NCI-H1105 treated with DMSO at 0.1 percent for 48 hours (cell line): ENCODE data around the gene HMGCS1.
"Not testable (repeated sequence)": the region's sequence is repeated elsewhere in the genome, so short reads cannot be mapped to it uniquely, and the experiment has no call there.

Experiments used
- DNase-seq: peaks from one replicate; lab custom pipeline; 2025; lab: John Stamatoyannopoulos, UW

Gene HMGCS1

DNA sequence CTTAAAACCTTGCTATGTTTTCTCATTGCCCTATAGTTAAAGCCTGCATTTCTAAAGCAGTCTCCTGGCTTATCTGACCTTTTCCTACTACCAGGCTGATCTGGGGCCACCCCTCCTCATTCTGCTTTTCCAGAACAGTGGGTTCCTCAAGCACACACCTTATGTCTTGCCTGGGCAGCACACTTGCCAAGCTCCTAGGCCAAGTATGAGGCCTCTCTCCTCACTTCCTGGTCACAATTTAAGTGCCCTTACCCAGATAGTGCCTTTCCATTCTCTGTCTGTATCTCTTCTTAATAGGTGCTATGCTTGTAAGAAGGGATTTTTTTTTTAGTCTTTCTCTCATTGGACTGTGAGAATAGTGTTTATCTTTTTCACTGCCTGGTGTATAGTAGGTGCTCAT is 39.7 kb downstream of the HMGCS1 start:
- no peak for DNase-seq

DNA sequence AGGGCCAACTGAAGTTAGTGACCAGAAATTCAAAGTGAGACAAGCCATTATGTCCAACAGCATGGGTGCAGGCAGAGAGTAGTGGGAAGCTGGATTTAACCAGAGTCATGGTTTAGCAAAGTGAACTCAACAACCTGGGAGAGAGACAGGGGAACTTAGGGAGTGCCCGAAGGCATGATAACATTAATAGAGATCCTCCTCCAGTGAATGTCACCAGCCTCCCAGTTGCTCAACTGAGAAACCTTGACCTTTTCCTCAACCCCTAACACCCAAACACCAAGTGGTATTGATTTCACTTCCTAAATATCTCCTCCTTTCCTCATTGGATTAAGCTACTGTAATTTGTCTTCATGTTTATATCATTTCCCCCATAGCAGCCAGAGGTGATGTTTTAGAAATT is 42.6 kb downstream of the HMGCS1 start:
- no peak for DNase-seq

DNA sequence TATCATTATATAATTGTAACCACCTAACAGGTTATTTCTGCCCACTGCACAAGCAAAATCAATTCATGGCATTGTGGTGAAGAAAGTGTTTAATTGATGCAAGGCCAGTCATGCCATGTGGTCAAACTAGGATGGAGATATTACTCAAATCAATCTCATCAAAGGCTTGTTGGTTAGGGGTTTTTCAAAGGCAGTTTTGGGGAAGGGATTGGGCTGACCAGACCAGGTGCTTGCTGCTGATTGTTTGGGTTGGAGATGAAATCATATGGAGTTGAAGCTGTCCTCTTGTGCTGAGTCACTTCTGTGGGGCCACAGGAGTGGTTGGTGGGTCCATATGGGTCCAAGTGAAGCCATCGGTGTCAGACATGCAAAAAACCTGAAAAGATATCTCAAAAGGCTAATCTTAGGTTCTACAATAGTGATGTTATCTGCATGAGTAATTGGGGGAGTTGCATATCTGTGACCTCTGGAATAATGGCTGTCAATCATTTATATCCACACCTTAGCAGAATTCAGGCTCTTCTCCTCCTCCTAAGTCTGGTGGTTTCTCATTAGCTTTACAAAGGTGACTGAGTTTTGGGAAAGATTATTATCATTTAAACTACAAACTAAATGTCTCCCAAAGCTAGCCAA is 44.9 kb downstream of the HMGCS1 start:
- DNase-seq: no peak

- DNase-seq: not testable (repeated sequence)
These were observed 50.9 kb downstream of the HMGCS1 start for GRCh38 chr5:43262269-43262668.

DNA sequence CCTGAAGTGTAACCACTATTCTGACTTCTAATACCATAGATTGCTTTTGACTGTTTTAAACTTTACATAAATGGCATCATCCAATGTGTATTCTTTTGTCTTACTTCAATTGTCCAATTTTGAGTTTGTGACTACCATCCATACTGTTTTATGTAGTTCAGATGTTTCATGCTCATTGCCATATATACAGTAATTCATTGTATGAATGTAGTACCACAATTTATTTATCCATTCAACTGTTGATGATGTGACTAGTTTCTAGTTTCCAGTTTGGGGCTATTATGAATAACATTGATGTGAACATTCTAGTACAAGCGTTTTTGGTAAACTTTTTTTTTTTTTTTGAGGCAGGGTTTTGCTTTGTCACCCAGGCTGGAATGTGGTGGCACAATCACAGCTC is 55.1 kb downstream of the HMGCS1 start:
- no peak for DNase-seq

- no peak for DNase-seq
These were observed 56.8 kb downstream of the HMGCS1 start for GRCh38 chr5:43256261-43256966.

DNA sequence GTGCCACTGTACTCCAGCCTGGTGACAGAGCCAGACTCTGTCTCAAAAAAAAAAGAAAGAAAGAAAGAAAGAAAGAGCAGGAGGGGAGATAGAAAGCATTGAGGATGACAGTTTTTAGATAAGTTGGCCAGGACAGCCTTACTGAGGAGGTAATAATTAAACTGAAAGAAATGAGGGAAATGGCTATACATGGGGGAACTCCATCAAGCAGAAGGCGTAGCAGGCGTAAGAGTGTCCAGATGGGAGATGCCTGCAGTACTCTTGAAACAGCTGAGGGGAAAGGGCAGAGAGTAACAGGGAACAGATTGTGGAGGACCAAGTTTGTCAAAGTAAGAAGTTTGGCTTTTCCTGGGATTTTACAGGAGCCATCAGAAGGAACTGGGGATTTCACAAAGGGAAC is 57.5 kb downstream of the HMGCS1 start:
- DNase-seq: no peak

DNA sequence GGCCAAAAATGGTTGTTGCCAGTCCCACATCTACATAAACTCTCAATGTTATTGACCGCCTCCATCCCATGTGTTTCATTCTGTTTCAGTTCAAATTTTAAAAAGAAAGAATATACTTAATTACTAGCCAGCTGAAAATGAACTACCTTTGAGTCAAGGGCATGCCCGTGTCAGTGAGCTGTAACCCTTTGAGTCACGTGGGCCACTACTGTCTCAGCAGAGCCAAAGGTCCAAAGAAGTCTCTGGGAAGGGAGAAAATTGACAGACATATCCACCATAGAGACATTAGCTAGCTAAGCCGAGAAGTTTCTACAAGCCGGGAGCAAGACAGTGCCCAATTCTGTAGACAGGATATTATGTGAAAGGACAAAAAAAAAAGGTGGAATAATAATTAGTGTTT is 61.5 kb downstream of the HMGCS1 start:
- DNase-seq: no peak

DNA sequence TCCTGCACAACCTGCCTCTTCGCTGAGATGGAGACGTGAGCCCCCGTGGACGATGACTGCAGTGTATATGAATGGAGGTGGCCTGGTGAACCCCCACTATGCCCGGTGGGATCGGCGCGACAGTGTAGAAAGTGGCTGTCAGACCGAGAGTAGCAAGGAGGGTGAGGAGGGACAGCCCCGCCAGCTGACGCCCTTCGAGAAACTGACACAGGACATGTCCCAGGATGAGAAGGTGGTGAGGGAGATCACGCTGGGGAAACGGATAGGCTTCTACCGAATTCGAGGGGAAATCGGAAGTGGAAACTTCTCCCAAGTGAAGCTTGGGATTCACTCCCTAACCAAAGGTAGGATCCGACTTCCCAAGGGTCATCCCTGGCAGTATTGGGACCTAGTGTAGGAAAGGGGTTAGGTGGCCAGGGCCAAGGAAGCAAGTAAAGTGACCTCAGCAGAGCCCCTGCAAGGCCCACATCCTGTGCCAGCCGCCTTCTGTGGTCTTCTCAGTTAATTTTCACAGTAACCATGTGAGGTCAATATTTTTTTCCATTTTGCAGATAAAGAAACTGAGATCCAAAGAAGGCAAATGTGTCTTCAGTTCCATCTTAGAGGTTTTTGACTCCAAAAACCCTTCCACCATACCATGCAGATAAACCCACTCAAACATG is 67.4 kb downstream of the HMGCS1 start:
- no peak for DNase-seq

DNA sequence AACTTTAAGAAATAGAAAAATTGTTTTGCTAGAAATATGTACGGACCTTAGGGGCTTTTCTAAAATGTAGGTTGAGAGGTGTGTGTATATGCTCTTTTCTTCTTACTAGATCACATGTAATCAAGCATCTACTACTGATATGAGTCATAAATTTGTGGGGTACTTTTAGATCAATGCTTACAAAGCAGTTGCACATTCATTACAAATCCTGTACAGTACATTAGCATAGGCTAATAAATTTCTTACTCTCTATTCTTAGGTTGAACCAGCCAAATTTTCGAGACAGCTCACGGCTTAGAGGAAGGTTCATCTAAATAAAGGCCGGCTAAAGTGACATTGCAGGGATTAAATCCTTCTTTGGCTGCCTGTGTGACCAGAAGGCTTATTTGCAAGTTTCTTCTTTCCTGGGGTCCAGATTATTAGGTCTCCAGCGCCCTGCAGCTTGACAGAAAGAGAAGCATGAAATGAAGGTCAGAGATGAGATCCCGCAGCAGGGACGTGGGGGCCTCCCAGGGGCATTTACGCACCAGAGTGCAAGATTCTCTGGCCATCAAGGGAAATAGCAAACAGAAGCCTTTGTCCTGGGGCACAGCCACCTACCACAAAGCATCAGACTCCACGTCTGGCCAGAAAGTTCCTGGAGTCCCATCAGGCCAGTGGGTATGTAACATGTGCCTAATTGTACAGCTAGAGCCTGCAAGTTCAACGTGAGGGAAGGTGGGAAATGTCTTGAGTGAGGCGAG is 68.2 kb downstream of the HMGCS1 start:
- no peak for DNase-seq

DNA sequence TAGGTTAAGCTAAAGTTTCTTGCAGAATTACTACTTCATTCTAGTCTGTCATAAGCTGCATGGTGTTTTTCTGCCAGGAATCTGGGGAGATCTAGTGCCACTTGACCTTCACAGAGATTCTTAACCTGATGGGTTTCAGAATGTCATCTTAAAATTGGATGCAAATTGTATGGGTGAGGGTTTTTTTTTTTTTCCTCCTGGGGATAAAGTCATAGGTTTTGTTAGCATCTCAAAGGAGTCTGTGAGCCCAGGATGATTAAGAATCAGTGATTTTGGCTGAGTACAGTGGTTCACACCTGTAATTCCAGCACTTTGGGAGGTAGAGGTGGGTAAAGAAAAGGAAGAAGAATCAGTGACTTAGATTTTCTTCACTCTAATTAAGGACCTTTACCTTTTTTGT is 69.9 kb downstream of the HMGCS1 start:
- DNase-seq: no peak

- DNase-seq: no peak
These were observed 71.0 kb downstream of the HMGCS1 start for GRCh38 chr5:43242196-43242595.
